Stimulated activated CD4-positive, alpha-beta T cell treated with anti-CD3 and anti-CD28 coated beads, Interleukin-1b, Interleukin-23, amount 100 ng/mL, for 4 hours (primary cell): ENCODE results near the gene EIF1AY.
"Not testable (repeated sequence)": the region's sequence is repeated elsewhere in the genome, so short reads cannot be mapped to it uniquely, and the experiment has no call there.

ENCODE experiments used
- DNase-seq, 2 donors: peaks; one replicate each; pipeline ENCODE4 v3.0.0-alpha.2; 2020; ENCODE audit warnings: low read depth in 2 of 2

EIF1AY gene

DNA sequence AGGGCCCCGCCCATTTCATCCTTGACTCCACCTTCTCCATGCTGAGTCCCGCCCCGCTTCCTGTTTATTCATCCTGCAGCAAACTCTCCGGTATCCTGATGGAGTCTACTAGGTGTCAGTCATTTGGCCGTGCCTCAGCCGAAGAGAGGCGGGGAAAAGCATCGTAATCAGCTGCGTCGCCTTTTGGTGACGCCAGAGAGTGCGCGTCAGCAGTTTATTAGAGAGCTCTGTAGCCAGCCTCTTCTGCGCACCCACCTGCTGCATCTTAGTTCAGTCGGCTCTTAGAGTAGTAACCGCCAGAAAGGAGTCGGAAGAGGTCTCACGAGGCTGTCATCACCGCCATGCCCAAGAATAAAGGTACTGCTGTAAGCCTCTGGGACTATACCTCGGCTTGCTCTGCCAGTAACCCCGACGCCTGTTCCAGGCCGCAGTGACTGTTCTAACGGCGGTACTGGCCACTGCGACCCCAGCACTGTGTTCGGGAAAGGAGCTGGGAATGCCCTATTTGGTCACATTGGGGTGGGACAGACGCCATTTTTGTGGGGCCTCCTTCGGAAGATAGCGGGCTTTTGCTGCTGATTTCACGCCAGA is at the start of gene EIF1AY:
Gene EIF1AY, plus strand, starts transcription at position 246 of the 591 bp plus-strand sequence. Its CDS starts 96 bp downstream, at position 342.
- DNase-seq: peak in 1 of 2 donors; percentile 71

GRCh38 chrY:20528435-20528834 is 47.1 kb upstream of the EIF1AY start:
- no peak for DNase-seq

GRCh38 chrY:20538186-20538585 is 37.4 kb upstream of the EIF1AY start:
- DNase-seq: no peak

DNA sequence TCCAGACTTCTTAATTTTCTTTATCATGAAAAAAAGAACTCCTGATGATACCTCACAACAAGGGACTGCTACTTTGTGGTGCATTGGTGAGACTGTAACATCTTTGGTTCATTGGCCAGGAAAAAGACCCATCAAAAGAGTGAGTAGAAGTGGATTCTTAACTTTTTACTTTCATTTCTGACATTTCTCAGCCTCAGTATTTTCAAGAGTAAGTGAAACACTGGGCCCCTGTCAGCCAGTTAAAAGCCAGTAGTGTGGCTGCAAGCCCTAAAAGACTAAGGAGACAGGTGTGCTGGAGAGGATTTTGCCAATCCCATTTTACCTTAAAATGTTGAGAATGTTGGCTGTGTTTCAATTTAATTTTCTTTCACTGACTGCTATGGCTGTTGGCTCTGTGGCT is 36.6 kb upstream of the EIF1AY start:
- no peak for DNase-seq

GRCh38 chrY:20544451-20544960 is 31.1 kb upstream of the EIF1AY start:
- no peak for DNase-seq

- DNase-seq: no peak
These were observed 29.5 kb upstream of the EIF1AY start for GRCh38 chrY:20546071-20546470.

- DNase-seq: no peak
These were observed 26.3 kb upstream of the EIF1AY start for GRCh38 chrY:20549289-20549688.

DNA sequence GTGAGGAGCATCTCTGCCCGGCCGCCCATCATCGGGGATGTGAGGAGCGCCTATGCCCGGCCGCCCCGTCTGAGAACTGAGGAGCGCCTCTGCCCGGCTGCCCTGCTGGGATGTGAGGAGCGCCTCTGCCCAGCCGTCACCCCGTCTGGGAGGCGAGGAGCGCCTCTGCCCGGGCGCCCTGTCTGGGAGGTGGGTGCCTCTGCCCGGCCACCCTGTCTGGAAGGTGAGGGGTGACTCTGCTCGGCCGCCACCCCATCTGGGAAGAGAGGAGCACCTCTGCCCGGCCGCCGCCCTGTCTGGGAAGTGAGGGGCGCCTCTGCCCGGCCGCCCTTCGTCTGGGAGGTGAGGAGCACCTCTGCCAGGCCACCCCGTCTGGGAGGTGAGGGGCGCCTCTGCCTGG is 23.7 kb upstream of the EIF1AY start:
- no peak for DNase-seq

DNA sequence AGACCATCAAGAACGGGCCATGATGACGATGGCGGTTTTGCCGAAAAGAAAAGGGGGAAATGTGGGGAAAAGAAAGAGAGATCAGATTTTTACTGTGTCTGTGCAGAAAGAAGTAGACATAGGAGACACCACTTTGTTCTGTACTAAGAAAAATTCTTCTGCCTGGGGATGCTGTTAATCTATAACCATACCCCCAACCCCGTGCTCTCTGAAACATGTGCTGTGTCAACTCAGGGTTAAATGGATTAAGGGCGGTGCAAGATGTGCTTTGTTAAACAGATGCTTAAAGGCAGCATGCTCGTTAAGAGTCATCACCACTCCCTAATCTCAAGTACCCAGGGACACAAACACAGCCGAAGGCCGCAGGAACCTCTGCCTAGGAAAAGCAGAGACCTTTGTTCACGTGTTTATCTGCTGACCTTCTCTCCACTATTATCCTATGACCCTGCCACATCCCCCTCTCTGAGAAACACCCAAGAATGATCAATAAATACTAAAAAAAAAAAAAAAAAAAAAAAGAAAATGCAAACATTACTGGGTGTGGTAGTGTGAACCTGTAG is 22.7 kb upstream of the EIF1AY start:
- DNase-seq: not testable (repeated sequence)

DNA sequence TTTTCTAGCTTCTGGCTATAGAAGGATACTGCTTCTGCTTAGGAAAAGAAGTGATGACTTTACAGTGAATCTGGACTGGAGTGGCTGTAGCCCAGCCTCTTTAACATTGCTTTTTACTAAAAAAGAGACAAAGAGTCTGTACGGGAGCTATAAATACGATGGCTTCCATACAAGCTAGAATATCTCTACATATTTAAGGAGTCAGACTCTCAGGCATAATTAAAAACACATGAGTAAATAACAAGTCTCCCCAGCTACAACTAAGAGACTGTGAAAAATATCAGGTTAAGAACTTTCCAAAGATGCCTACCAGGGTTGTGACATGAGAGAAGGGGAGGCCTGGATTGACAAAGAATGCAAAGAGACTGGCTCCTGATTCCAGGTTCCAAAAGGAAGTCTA is 19.8 kb upstream of the EIF1AY start:
- DNase-seq: no peak

DNA sequence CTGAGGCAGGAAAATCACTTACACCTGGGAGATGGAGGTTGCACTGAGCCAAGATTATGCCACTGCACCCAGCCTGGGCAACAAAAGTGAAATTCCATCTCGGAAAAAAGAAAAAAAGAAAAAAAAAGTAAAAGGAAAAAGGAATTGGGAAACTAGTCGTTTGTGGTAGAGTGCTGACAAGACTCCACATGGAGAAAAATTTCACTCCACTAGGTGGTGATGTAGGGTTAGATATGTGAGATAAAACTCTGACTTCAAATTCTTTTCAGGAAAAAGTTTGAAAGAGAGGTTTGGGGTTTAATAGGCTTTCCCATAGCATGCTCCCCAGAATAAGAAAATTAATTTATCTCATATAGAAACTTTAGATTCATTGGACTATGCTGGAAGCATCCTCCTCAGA is 16.9 kb upstream of the EIF1AY start:
- no peak for DNase-seq

DNA sequence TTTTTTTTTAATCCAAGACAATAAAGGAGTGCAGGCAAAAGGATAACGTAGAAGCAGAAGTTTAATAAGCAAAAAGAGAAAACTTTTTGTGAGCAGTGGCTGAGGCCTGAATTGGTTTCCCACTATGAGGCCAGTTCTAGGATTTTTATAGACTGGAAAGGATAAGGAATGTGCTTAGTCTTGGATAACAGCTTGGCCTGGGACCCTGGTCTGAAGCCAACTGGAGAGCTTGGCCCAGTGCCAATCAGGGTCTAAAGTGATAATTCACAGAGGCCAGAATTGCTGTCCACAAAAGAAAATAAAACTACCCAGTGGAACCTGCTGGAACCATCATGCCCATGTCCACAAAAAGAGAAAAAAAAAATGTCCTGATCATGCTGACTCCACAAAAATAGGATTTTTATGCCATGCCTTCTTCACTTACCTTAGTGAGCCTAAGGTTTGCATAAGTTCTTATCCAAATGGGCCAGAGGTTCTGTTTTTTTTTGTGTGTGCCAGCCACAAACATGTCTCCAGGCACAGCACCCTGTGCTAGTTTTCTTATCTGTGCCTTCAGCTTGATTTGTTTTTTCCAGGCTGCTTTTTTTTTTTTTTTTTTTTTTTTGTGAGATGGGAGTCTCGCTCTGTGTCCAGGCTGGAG is 15.6 kb upstream of the EIF1AY start:
- DNase-seq: no peak

DNA sequence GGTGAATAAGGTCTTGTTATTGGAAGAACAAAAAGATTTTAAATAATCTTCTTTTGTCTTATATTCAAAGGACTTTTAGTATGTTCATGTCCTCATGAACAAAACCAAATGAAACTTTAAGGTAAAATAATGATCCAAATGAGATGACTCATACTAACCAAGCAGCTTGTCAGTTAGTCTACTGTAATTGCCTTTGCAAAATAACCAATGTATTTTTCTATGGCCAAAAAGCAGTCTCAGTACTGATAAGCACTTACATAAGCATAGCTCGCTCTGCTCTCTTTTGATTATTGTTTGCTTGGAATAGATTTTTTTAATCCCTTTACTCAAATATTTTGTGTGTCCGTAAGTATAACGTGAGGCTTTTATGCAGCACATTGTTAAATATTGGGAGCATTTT is 4.3 kb upstream of the EIF1AY start:
- no peak for DNase-seq

- no peak for DNase-seq
These were observed 930 bp downstream of the EIF1AY start for GRCh38 chrY:20576506-20576905.

DNA sequence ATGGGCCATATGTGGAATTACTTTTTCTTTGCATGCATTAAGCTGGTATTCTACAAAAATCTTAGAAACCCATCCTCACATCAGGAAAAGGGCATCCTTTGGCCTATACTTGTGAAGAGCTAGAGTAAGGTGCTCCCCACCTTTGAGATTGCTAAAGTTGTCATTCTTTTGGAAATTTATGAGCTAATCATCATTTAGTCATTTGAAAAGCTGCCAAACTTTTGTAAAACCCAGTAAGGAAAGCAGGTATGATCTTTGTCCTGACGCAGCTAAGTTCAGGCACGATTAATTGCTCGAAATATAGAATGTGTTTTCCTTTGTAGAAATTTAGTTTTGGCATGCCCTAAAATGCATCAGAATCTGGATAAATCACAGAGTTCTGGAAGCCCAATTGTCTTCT is 2.6 kb downstream of the EIF1AY start:
- no peak for DNase-seq

- DNase-seq: no peak
These were observed 6.1 kb downstream of the EIF1AY start for GRCh38 chrY:20581687-20582086.

DNA sequence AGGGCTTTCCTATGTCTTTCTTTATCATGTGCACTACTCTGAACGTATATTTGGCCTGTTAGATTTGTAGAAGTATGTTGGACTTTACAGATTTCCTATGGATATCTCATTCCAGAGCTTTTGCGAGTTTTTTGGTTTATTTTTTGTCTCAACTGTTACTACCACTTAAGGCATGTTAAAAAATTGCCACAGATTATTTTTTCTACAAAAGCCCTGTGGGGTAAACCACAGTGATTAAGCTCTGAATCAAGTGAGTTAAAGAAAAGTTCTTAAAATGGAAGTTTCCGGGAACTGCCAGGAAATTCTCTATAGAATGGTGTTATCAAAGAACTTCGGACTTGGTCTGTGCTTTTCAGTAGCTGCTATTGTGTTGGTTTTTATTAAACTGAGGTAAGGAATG is 10.6 kb downstream of the EIF1AY start:
- DNase-seq: no peak
